ENCODE data around the gene CARS2.
"Not testable (repeated sequence)": the region's sequence is repeated elsewhere in the genome, so short reads cannot be mapped to it uniquely, and the experiment has no call there.

CARS2 gene

GRCh38 chr13:110615322-110616102 lies 90.4 kb downstream of the CARS2 start, which contains the start of gene NAXD:
TSS of gene NAXD (plus strand) at chr13:110615545. CDS start at chr13:110615602, 57 bp downstream.
- peak within 1 kb of the TSS; percentile 86 for H3K4me3 ChIP-seq (ENCODE audit: low read depth, low read length)
- no peak for TF ChIP-seq CTCF (IDR thresholded peaks at IDR 0.05; ENCODE audit: low read depth, low read length, missing control alignments)
- peak; percentile 98 for DNase-seq
- peak within 1 kb of the TSS; percentile 87 for H3K27ac ChIP-seq
- in situ Hi-C loops (cut with HindIII; ENCODE audit: low pct_ligation_motif_present, low sequenced_read_pairs), result no loop called here
- H3K27me3 ChIP-seq (replicated peaks), result no peaks in the 10 kb centered on the region
- peaks cover 2% of the 10 kb centered on the region for H3K36me3 ChIP-seq (replicated peaks)

- no peak for TF ChIP-seq CTCF (IDR thresholded peaks at IDR 0.05; ENCODE audit: low read depth, low read length, missing control alignments)
- H3K27ac ChIP-seq, result peak overlapping the region; percentile 87
- peaks cover 2% of the 10 kb centered on the region for H3K36me3 ChIP-seq (replicated peaks)
- no peaks in the 10 kb centered on the region for H3K27me3 ChIP-seq (replicated peaks)
- in situ Hi-C loops (cut with HindIII; ENCODE audit: low pct_ligation_motif_present, low sequenced_read_pairs), result no loop called here
- no peak for DNase-seq
- peak overlapping the region; percentile 86 for H3K4me3 ChIP-seq (ENCODE audit: low read depth, low read length)
Observed at GRCh38 chr13:110615005-110615321, 91.0 kb downstream of the CARS2 start.

GRCh38 chr13:110610955-110611595 lies 94.8 kb downstream of the CARS2 start:
- no peak for DNase-seq
- H3K27ac ChIP-seq, result no peak overlapping the region
- in situ Hi-C loops (cut with HindIII; ENCODE audit: low pct_ligation_motif_present, low sequenced_read_pairs), result no loop called here
- peaks cover 2% of the 10 kb centered on the region for H3K36me3 ChIP-seq (replicated peaks)
- no peak overlapping the region for H3K4me3 ChIP-seq (ENCODE audit: low read depth, low read length)
- no peak for TF ChIP-seq CTCF (IDR thresholded peaks at IDR 0.05; ENCODE audit: low read depth, low read length, missing control alignments)
- no peaks in the 10 kb centered on the region for H3K27me3 ChIP-seq (replicated peaks)

- Histone ChIP-seq H3K4me3 (ENCODE audit: low read depth, low read length) (no peak overlapping the region), H3K27me3 (replicated peaks) (no peaks in the 10 kb centered on the region), H3K27ac (no peak overlapping the region), H3K36me3 (replicated peaks) (no peaks in the 10 kb centered on the region)
- in situ Hi-C loops (cut with HindIII; ENCODE audit: low pct_ligation_motif_present, low sequenced_read_pairs), result no loop called here
- no peak for TF ChIP-seq CTCF (IDR thresholded peaks at IDR 0.05; ENCODE audit: low read depth, low read length, missing control alignments)
- no peak for DNase-seq
Observed at GRCh38 chr13:110607675-110608224, 98.2 kb downstream of the CARS2 start.

GRCh38 chr13:110606281-110606680 lies 99.6 kb downstream of the CARS2 start:
- H3K27ac ChIP-seq; in situ Hi-C loops (cut with HindIII; ENCODE audit: low pct_ligation_motif_present, low sequenced_read_pairs); H3K4me3 ChIP-seq (ENCODE audit: low read depth, low read length); H3K27me3 ChIP-seq (replicated peaks); H3K36me3 ChIP-seq (replicated peaks); DNase-seq: not testable (repeated sequence)

GRCh38 chr13:110605132-110605531 lies 100.8 kb downstream of the CARS2 start:
- no peaks in the 10 kb centered on the region for H3K27me3 ChIP-seq (replicated peaks)
- H3K27ac ChIP-seq, result no peak overlapping the region
- DNase-seq, result no peak
- H3K36me3 ChIP-seq (replicated peaks), result no peaks in the 10 kb centered on the region
- no peak for TF ChIP-seq CTCF (IDR thresholded peaks at IDR 0.05; ENCODE audit: low read depth, low read length, missing control alignments)
- in situ Hi-C loops (cut with HindIII; ENCODE audit: low pct_ligation_motif_present, low sequenced_read_pairs), result no loop called here
- H3K4me3 ChIP-seq (ENCODE audit: low read depth, low read length), result no peak overlapping the region
